ENCODE measurements around the gene UNC13A.

Gene UNC13A

DNA sequence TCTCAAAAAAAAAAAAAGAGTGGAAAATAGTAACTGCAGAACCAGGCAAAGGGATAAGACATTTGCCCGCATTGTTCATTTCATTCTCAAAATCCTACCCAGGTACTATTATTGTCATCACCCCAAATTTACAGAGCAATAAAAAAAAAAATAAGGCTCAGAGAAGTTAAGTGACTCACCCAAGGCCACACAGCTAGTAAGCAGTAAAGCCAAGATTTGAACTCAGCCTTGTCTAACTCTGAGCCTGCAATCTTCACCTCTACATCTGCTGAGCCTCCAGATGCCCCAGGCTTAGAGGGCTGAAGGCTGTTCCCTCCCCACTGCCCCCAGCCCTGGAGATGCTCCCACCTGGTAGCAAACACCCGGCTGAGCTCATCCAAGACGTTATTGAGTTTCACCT, 61.0 kb downstream of the UNC13A start:
- no peaks in the 10 kb centered on the region for H3K4me1 ChIP-seq
- intact Hi-C loops (cut with DNase I; ENCODE audit: low total_unique reads): no loop called here
- no peak overlapping the region for H3K27ac ChIP-seq
- TF ChIP-seq, protein P1, sequence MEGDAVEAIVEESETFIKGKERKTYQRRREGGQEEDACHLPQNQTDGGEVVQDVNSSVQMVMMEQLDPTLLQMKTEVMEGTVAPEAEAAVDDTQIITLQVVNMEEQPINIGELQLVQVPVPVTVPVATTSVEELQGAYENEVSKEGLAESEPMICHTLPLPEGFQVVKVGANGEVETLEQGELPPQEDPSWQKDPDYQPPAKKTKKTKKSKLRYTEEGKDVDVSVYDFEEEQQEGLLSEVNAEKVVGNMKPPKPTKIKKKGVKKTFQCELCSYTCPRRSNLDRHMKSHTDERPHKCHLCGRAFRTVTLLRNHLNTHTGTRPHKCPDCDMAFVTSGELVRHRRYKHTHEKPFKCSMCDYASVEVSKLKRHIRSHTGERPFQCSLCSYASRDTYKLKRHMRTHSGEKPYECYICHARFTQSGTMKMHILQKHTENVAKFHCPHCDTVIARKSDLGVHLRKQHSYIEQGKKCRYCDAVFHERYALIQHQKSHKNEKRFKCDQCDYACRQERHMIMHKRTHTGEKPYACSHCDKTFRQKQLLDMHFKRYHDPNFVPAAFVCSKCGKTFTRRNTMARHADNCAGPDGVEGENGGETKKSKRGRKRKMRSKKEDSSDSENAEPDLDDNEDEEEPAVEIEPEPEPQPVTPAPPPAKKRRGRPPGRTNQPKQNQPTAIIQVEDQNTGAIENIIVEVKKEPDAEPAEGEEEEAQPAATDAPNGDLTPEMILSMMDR (IDR thresholded peaks at IDR 0.05): no peak
- no peak overlapping the region for H3K4me3 ChIP-seq
- peaks cover 0 to under 1% (median under 1%) of the 10 kb centered on the region in 3 donors for H3K9me3 ChIP-seq
- H3K27me3 ChIP-seq: no peaks in the 10 kb centered on the region
- DNase-seq: no peak
- no peaks in the 10 kb centered on the region for H3K36me3 ChIP-seq

DNA sequence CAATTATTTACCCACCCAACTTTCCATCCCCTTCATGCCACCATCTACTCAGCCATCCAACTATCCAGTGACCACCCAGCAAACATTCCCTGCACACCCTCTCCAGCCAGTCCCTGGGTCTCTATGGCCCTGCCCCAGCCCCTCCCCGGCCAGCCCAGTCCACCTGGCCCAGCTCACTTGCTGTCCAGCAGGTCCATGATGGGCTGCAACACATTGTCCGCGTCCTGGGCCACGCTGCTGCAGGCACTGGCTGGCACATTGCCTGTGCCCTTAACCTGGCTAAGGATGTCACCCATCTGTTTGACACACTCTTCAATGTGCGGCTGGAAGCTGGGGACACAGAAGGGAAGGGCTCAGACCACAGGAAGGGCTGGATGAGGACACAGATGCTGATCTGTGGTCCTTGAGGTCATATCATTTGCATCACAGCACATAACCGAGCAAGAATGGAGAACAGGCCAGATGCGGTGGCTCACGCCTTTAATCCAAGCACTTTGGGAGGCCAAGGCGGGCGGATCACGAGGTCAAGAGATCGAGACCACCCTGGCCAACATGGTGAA, 61.6 kb downstream of the UNC13A start:
- Histone ChIP-seq H3K27ac (no peak overlapping the region), H3K9me3 (peaks cover 0 to 7% (median 6%) of the 10 kb centered on the region in 3 donors), H3K36me3 (peaks cover 0 to 4% (median 0%) of the 10 kb centered on the region in 3 donors), H3K4me1 (no peaks in the 10 kb centered on the region), H3K27me3 (no peaks in the 10 kb centered on the region), H3K4me3 (no peak overlapping the region)
- DNase-seq: no peak
- intact Hi-C loops (cut with DNase I; ENCODE audit: low total_unique reads): no loop called here
- TF ChIP-seq, protein P1 (IDR thresholded peaks at IDR 0.05): no peak

DNA sequence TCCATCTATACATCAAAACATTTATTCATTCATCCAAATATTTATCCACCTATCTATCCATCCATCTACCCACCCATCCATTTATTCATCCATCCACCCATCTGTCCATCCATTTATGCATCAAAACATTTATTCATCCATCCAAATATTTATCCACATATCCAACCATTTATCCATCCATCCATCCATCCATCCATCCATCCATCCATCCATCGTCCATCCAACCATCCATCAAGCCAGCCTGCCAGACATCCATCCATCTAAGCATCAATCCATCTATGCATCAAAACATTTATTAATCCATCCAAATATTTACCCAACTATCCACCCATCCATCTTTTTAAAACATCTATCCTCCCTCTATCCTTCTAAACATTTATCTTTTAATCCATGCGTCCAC, 62.2 kb downstream of the UNC13A start:
- Histone ChIP-seq H3K36me3 (peaks cover 0 to 5% (median 0%) of the 10 kb centered on the region in 3 donors), H3K4me3 (no peak overlapping the region), H3K27ac (no peak overlapping the region), H3K9me3 (peaks cover 0 to 12% (median 10%) of the 10 kb centered on the region in 3 donors), H3K4me1 (no peaks in the 10 kb centered on the region), H3K27me3 (no peaks in the 10 kb centered on the region)
- intact Hi-C loops (cut with DNase I; ENCODE audit: low total_unique reads): no loop called here
- no peak for DNase-seq
- TF ChIP-seq, protein P1 (IDR thresholded peaks at IDR 0.05): no peak

DNA sequence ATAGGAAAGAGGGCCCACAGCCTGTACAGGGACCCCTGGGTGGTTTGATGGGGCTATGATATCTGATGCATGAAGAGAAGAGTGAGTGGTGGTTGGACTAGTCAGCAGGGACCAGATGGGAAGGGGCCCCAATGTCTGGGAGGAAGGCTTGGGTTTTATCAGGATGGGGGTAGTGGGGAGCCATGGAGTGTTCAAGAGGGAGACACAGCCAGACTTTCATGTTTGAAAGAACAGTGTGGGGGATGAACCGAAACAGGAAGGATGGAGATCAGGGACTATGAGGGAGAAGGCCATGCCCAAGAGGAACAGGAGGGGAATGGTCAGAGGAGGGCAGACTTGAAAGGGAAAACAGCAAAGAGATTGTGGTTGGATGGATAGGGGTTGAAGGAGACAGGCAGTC, 63.1 kb downstream of the UNC13A start:
- peaks cover 0 to 5% (median 0%) of the 10 kb centered on the region in 3 donors for H3K36me3 ChIP-seq
- intact Hi-C loops (cut with DNase I; ENCODE audit: low total_unique reads): no loop called here
- peaks cover 0 to 4% of the 10 kb centered on the region in 2 donors for H3K27me3 ChIP-seq
- H3K4me3 ChIP-seq: no peak overlapping the region
- DNase-seq: no peak
- TF ChIP-seq, protein P1 (IDR thresholded peaks at IDR 0.05): no peak
- no peak overlapping the region for H3K27ac ChIP-seq
- H3K4me1 ChIP-seq: no peaks in the 10 kb centered on the region
- H3K9me3 ChIP-seq: peaks cover 0 to 12% (median 10%) of the 10 kb centered on the region in 3 donors

DNA sequence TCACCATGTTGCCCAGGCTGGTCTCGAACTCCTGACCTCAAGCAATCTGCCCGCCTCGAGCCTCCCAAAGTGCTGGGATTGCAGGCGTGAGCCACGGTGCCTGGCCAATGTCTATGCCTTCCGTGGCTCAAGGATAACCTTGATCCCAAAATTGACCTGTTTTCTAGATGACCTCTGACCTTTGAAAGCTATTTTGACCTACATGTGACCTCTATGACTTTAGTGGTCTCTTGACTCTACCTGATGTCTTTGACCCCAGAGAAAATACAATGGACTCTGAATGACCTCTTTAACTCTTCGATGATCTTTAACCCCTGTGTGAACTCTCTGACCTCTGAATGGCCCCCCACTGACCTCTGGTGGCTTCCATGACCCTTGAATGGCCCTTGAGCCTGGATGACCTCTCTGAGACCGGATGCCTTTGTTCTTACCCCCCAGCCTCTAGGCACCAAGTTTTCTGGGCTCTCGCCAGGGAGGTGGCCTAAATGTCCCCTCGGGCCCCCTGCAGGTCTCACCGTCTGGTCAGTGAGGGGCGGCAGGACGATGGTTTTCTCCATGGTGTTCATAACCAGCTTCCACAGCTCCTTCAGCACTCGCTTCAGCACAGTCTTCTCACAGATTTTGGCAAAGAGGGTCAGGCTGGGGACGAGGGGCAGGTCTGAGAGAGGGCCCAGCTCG, 63.7 kb downstream of the UNC13A start:
- Histone ChIP-seq H3K27ac (no peak overlapping the region), H3K36me3 (peaks cover 0 to 5% (median 0%) of the 10 kb centered on the region in 3 donors), H3K9me3 (peaks cover 0 to 12% (median 10%) of the 10 kb centered on the region in 3 donors), H3K4me1 (no peaks in the 10 kb centered on the region), H3K4me3 (no peak overlapping the region), H3K27me3 (peaks cover 0 to 8% of the 10 kb centered on the region in 2 donors)
- no peak for DNase-seq
- intact Hi-C loops (cut with DNase I; ENCODE audit: low total_unique reads): no loop called here
- TF ChIP-seq, protein P1 (IDR thresholded peaks at IDR 0.05): no peak

All from tibial artery (tissue), 4 donors.